Heart left ventricle (tissue), 16 donors: Measurements from ENCODE around the gene LCNL1. TPM values are rescaled to one million over a fixed set of nuclear protein-coding genes. Genes with fewer than 3 reads are reported as not detected.

ENCODE experiments used
- ATAC-seq, 4 donors: fragments of 200-7000 bp; cut with Tn5 transposase; one replicate each; pipeline ENCODE4 v1.9.1; 2020 to 2022; ENCODE audit warnings: moderate library complexity in 4 of 4, mild to moderate bottlenecking in 3 of 4, moderate number of reproducible peaks in 1 of 4
- DNase-seq, 5 donors: peaks; one replicate each; pipeline ENCODE4 v3.0.0-alpha.2; 2020
- H3K27ac ChIP-seq, 12 donors: fragments of 200-600 bp; sonication (generic) in 4 of 12; one replicate each; pipeline versions ENCODE4 v1.5.0 to v1.8.0; 2016 to 2022; ENCODE audit warnings: mild to moderate bottlenecking in 2 of 12
- H3K27me3 ChIP-seq, 9 donors: fragments of 200-600 bp; sonication (generic) in 2 of 9; one replicate each; pipeline versions ENCODE4 v1.5.1 to v1.8.0; 2016 to 2022; ENCODE audit warnings: mild to moderate bottlenecking in 3 of 9
- H3K36me3 ChIP-seq, 9 donors: fragments of 200-600 bp; sonication (generic) in 2 of 9; one replicate each; pipeline versions ENCODE4 v1.5.0 to v1.8.0; 2018 to 2022; ENCODE audit warnings: mild to moderate bottlenecking in 2 of 9
- H3K4me1 ChIP-seq, 12 donors: fragments of 200-600 bp; sonication (generic) in 4 of 12; one replicate each; pipeline versions ENCODE4 v1.5.0 to v1.8.0; 2016 to 2022; ENCODE audit warnings: mild to moderate bottlenecking in 3 of 12
- H3K4me3 ChIP-seq, 12 donors: fragments of 200-600 bp; sonication (generic) in 4 of 12; one replicate each; pipeline versions ENCODE4 v1.5.0 to v1.8.0; 2017 to 2022; ENCODE audit warnings: mild to moderate bottlenecking in 9 of 12, moderate library complexity in 4 of 12
- H3K9me3 ChIP-seq, 12 donors: fragments of 200-600 bp; sonication (generic) in 4 of 12; one replicate each; pipeline versions ENCODE4 v1.5.0 to v1.8.0; 2016 to 2022; ENCODE audit warnings: mild to moderate bottlenecking in 1 of 12
- POLR2A ChIP-seq, 2 donors: fragments of 450-650 bp; IDR thresholded peaks; one replicate each; pipeline ENCODE4 v1.6.1; 2017; ENCODE audit warnings: antibody characterized with exemption in 2 of 2, mild to moderate bottlenecking in 2 of 2, moderate library complexity in 2 of 2
- WGBS, 4 donors: extraction: QIAGEN DNeasy Blood & Tissue Kit in 2 of 4; methylation state at CpG; one replicate each; pipeline versions ENCODE4 v1.1.5 to v1.1.7; 2013 to 2018; 5-methylcytosine and 5-hydroxymethylcytosine counted together
- intact Hi-C, 10 donors: fragments of 100-400 bp; cut with DNase I; formaldehyde crosslinking; loops; one replicate each; pipeline versions ENCODE4 v1.11.1 to v1.14.2; 2022
- polyA plus RNA-seq, 2 donors: library from polyadenylated mRNA; stranded (reverse); fragments of 200-250 nt; gene quantifications; one replicate each; pipeline ENCODE4 v1.2.3, GENCODE V29; 2013
- total RNA-seq, 9 donors: library from RNA; depleted of rRNA in 2 of 9; stranded (reverse); fragments of >200 nt in 2 of 9; fragmentation: NEBNext Ultra II Directional in 3 of 9; extraction: Animal tissue kit (Norgen Biotek cat#: 25700) in 3 of 9; gene quantifications; one replicate each; pipeline versions ENCODE4 v1.1.0 to v1.2.4, GENCODE V29; 2016 to 2023
- TF ChIP-seq, protein P1 (sequence below), 12 donors: fragments of 200-600 bp; sonication (generic) in 4 of 12; IDR thresholded peaks; one replicate each; pipeline versions ENCODE4 v1.5.0 to v1.8.0; 2018 to 2022; ENCODE audit warnings: antibody characterized with exemption in 12 of 12, mild to moderate bottlenecking in 5 of 12
- donor health status: ischemic (EF 13 %, LVEDD 7.1; RV severe dilation, severe dysfunction).
- donor health status: healthy with polysubstance abuse.
- donor health status: DM: no; HTN: yes; CAD: no.
- donor health status: DM: no; HTN: no; CAD: no.
- donor health status: ischemic (EF 25% LVEDD 6.9; RV normal size, moderate dysfunction).
- donor health status: ischemic (EF 25% LVEDD 5.7; RV mildly dilated, moderate dysfunction).
- donor health status: healthy.
- donor health status: DM: yes; HTN: yes; CAD: no.
- donor health status: ischemic (EF 35%, LVEDD 5.7; RV mildly dilated, moderate dysfunction).
- donor health status: nonischemic (EF 11% LVEDD 7.7; RV severe dilation, severe dysfunction).
- donor health status: DM: yes; HTN: yes; CAD: no.
- donor health status: PGD.
- donor health status: ischemic (EF 29% LVEDD 5.4; RV normal size, mild dysfunction).
- donor health status: nonischemic (EF 23%, LVEDD 6.1; RV moderate dilation, normal function).

LCNL1 gene
- total and polyA plus RNA-seq, 11 donors = 0.14 to 14.9 (median 2.7) TPM

DNA sequence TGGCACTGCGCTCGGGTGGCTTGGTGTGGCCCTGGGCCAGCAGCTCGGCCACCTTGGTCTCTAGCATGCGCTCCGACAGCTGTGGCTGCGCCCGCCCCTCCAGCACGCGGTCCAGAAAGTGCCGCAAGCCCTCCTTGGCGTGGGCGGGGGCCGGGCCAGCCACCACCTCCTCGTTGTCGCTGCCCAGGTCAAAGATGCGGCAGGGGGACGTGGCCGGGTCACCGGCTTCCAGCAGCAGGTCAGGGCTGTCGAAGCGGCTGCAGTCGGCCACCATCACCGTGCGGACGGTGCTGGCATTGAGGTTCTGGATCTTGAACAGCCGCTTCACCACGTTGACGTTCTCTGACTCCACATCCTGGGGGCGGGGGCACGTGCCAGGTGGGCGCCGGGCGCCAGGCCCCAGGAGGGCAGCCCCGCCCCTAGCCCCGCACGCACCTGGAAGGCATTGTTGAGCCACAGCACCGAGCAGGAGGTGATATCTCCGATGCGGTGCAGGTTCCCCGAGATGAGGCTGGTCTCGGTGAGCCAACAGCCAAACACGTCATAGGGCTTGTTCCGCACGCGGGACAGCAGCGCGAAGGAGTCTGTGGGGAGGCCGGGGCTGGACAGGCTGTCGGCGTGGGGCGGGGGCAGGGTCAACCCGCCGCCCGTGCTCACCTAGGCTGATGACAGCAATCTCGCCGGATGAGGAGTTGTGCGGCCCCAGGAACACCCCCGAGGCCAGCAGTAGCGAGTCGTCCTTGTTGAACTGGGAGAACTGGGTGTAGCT lies 40.5 kb upstream of the LCNL1 start:
- Histone ChIP-seq H3K9me3 (no peaks in the 10 kb centered on the region), H3K4me3 (peak overlapping the region in 2 of 12 donors; percentile 90 to 96), H3K27me3 (no peaks in the 10 kb centered on the region), H3K27ac (peak overlapping the region in 6 of 12 donors; percentile 2 to 98 (median 98)), H3K36me3 (peaks cover 7 to 45% (median 32%) of the 10 kb centered on the region in 9 donors), H3K4me1 (peaks cover 7 to 50% (median 24%) of the 10 kb centered on the region in 12 donors)
- ATAC-seq = no peak
- WGBS, 4 donors = 94 to 95% (median 94%) methylated on average over 31 to 60 of the region's 60 CpGs
- no peak for TF ChIP-seq POLR2A (IDR thresholded peaks at IDR 0.05)
- TF ChIP-seq, protein P1, sequence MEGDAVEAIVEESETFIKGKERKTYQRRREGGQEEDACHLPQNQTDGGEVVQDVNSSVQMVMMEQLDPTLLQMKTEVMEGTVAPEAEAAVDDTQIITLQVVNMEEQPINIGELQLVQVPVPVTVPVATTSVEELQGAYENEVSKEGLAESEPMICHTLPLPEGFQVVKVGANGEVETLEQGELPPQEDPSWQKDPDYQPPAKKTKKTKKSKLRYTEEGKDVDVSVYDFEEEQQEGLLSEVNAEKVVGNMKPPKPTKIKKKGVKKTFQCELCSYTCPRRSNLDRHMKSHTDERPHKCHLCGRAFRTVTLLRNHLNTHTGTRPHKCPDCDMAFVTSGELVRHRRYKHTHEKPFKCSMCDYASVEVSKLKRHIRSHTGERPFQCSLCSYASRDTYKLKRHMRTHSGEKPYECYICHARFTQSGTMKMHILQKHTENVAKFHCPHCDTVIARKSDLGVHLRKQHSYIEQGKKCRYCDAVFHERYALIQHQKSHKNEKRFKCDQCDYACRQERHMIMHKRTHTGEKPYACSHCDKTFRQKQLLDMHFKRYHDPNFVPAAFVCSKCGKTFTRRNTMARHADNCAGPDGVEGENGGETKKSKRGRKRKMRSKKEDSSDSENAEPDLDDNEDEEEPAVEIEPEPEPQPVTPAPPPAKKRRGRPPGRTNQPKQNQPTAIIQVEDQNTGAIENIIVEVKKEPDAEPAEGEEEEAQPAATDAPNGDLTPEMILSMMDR (IDR thresholded peaks at IDR 0.05) = no peak
- intact Hi-C loops = loop anchor here in 8 of 10 donors (5.0 kb wide), 9 partner anchors 40 to 150 kb away; partner anchors contain the start of genes EDF1 (in 3 of the 8), PHPT1 (in 3 of the 8), TMEM141 (in 3 of the 8) and MAMDC4 (in 2 of the 8)
- DNase-seq = peak in 1 of 5 donors; percentile 29

DNA sequence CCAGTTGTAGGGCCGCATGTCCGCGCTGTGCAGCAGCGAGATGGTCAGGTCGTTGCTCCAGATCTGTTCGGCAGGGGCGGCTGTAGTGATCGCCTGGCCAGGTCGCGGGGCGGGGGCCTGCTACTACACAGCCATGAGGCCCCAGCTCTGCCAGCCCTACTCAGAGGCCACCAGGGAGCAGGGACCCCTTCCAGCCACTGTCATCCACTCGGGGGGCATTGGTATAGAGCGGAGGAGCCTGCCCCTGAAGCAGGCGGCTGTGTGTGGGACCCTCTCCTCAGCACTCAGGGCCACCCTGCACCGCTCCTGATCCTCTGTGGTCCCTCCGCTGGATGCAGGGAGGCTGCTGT lies 39.9 kb upstream of the LCNL1 start:
- intact Hi-C loops = loop anchor here in 8 of 10 donors (5.0 kb wide), 9 partner anchors 41 to 151 kb away; partner anchors contain the start of genes EDF1 (in 3 of the 8), PHPT1 (in 3 of the 8), TMEM141 (in 3 of the 8) and MAMDC4 (in 2 of the 8)
- Histone ChIP-seq H3K4me1 (peaks cover 7 to 55% (median 26%) of the 10 kb centered on the region in 12 donors), H3K27ac (peak overlapping the region in 8 of 12 donors; percentile 93 to 98 (median 98)), H3K9me3 (no peaks in the 10 kb centered on the region), H3K27me3 (no peaks in the 10 kb centered on the region), H3K4me3 (peak overlapping the region in 10 of 12 donors; percentile 67 to 97 (median 92)), H3K36me3 (peaks cover 7 to 42% (median 32%) of the 10 kb centered on the region in 9 donors)
- 89 to 94% (median 90%) methylated on average over 10 to 16 of the region's 16 CpGs for WGBS, 4 donors
- TF ChIP-seq POLR2A (IDR thresholded peaks at IDR 0.05) = no peak
- TF ChIP-seq, protein P1 (IDR thresholded peaks at IDR 0.05) = no peak
- ATAC-seq (no peak), DNase-seq (peak in 1 of 5 donors; percentile 48)

DNA sequence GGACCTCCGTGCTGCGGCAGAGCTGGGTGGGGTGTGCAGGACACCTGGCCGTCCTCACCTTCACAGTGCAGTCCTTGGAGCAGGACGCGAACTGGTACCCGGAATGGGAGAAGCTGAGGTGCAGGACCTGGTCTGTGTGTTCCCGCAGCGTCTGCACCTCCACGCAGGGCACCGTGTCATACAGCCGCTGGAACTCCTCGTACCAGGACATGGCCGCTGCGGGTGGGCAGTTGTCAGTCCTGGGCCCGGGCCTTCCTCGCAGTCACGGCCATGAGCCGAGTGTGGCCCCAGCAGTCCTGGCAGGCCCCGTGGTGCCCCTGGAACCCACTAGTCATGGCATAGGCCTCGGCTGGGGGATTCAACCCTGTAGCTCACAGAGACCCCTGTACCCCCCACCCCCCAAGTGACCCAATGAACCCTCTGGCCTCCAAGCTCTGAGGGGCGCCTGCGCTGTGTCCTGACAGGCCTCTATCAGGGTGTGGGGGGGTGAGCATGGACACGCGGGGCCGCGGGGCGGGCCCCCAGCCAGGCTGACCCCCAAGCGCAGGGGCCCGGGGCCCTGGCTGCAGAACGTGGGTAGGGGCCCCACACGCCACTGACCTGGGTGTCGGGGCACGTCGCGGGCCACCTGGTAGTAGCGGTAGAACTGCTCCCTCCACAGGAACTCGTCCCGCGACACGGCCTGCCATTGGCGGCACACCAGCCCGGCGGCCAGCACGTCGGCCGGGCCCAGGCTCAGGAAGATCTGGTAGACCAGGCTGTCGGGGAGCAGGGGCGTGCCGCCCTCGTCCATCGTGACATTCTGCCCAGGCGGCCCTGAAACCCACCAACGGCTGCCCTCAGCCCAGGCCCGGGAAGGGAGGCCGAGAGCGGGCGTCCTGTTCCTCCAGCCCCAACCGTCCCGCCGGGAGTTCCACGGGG lies 39.2 kb upstream of the LCNL1 start:
- peak in 3 of 5 donors; percentile 27 to 62 (median 61) for DNase-seq
- no peaks in the 10 kb centered on the region for H3K27me3 ChIP-seq
- no peaks in the 10 kb centered on the region for H3K9me3 ChIP-seq
- H3K27ac ChIP-seq = peak overlapping the region; percentile 90 to 98 (median 97)
- H3K36me3 ChIP-seq = peaks cover 7 to 42% (median 32%) of the 10 kb centered on the region in 9 donors
- TF ChIP-seq POLR2A (IDR thresholded peaks at IDR 0.05) = no peak
- TF ChIP-seq, protein P1 (IDR thresholded peaks at IDR 0.05) = peak in 2 of 12 donors; percentile 30 to 34
- H3K4me3 ChIP-seq = peak overlapping the region; percentile 67 to 97 (median 92)
- peaks cover 7 to 62% (median 32%) of the 10 kb centered on the region in 12 donors for H3K4me1 ChIP-seq
- intact Hi-C loops = loop anchor here in 9 of 10 donors (1.0 to 5.0 kb wide), 15 partner anchors 41 to 153 kb away; partner anchors contain the start of genes PHPT1 (in 5 of the 9), TMEM141 (in 5 of the 9), EDF1 (in 4 of the 9) and MAMDC4 (in 2 of the 9)
- 13 to 26% (median 16%) methylated on average over 21 to 61 of the region's 61 CpGs for WGBS, 4 donors
- ATAC-seq = peak in 2 of 4 donors; percentile 0 to 1
